GM18508 (cell line): Measurements from ENCODE around the gene HSPG2.

Source experiments
- ATAC-seq: cut with Tn5 transposase; IDR thresholded peaks from one replicate; pipeline ENCODE4 v1.9.1; 2021; ENCODE audit warnings: moderate number of reproducible peaks; ENCODE audit not compliant: insufficient read depth, unreplicated experiment

HSPG2 gene

GRCh38 chr1:21868941-21869454 is 68.1 kb downstream of the HSPG2 start:
- no peak for ATAC-seq

GRCh38 chr1:21868482-21868881 is 68.6 kb downstream of the HSPG2 start:
- ATAC-seq: no peak

GRCh38 chr1:21867451-21867996 is 69.6 kb downstream of the HSPG2 start:
- no peak for ATAC-seq

- ATAC-seq: no peak
Observed at GRCh38 chr1:21866707-21867043, 70.4 kb downstream of the HSPG2 start.

GRCh38 chr1:21865943-21866706 is 71.0 kb downstream of the HSPG2 start:
- no peak for ATAC-seq

GRCh38 chr1:21865609-21865942 is 71.5 kb downstream of the HSPG2 start:
- ATAC-seq: no peak

GRCh38 chr1:21864730-21865129 is 72.4 kb downstream of the HSPG2 start:
- no peak for ATAC-seq

- no peak for ATAC-seq
Observed at GRCh38 chr1:21863981-21864380, 73.1 kb downstream of the HSPG2 start.

- ATAC-seq: no peak
Observed at GRCh38 chr1:21861602-21862429, 75.3 kb downstream of the HSPG2 start.

- ATAC-seq: no peak
Observed at GRCh38 chr1:21860971-21861370, 76.1 kb downstream of the HSPG2 start.

- no peak for ATAC-seq
Observed at GRCh38 chr1:21859669-21860179, 77.4 kb downstream of the HSPG2 start.

- no peak for ATAC-seq
Observed at GRCh38 chr1:21857840-21858670, 79.1 kb downstream of the HSPG2 start.

GRCh38 chr1:21857142-21857839 is 79.8 kb downstream of the HSPG2 start:
- no peak for ATAC-seq

- ATAC-seq: no peak
Observed at GRCh38 chr1:21855257-21856096, 81.6 kb downstream of the HSPG2 start.

- no peak for ATAC-seq
Observed at GRCh38 chr1:21854751-21855131, 82.4 kb downstream of the HSPG2 start.

- ATAC-seq: no peak
Observed at GRCh38 chr1:21854090-21854750, 82.9 kb downstream of the HSPG2 start.

- ATAC-seq: no peak
Observed at GRCh38 chr1:21853131-21853427, 84.0 kb downstream of the HSPG2 start.

- ATAC-seq: no peak
Observed at GRCh38 chr1:21852282-21853130, 84.6 kb downstream of the HSPG2 start.
